ENCODE measurements around the gene GALNT14. TPM values are rescaled to one million over a fixed set of nuclear protein-coding genes. Genes with fewer than 3 reads are reported as not detected.

The GALNT14 gene
- total RNA-seq, 1 donor, result not detected

DNA sequence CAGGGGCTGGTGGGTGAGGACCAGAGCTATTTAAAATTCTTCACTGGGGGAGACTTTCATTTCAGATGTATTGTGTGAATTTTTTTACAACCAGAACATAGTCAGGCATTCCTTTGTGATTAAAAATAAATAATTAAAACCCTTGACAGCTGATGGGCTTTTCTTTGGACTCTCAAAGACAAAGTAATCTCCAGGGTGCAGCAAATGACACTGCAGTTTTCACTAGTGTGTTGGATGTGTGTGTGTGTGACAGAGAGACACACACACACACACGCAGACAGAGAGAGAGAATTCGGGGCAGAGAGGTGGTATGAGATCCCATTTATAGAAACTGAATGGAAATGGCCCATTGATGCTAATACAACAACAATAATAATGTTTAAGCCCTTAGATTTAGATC is 10.3 kb upstream of the GALNT14 start:
- TF ChIP-seq, protein P1, sequence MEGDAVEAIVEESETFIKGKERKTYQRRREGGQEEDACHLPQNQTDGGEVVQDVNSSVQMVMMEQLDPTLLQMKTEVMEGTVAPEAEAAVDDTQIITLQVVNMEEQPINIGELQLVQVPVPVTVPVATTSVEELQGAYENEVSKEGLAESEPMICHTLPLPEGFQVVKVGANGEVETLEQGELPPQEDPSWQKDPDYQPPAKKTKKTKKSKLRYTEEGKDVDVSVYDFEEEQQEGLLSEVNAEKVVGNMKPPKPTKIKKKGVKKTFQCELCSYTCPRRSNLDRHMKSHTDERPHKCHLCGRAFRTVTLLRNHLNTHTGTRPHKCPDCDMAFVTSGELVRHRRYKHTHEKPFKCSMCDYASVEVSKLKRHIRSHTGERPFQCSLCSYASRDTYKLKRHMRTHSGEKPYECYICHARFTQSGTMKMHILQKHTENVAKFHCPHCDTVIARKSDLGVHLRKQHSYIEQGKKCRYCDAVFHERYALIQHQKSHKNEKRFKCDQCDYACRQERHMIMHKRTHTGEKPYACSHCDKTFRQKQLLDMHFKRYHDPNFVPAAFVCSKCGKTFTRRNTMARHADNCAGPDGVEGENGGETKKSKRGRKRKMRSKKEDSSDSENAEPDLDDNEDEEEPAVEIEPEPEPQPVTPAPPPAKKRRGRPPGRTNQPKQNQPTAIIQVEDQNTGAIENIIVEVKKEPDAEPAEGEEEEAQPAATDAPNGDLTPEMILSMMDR (IDR thresholded peaks at IDR 0.05; ENCODE audit: extremely low read depth, low read depth, low read length), result no peak
- Histone ChIP-seq H3K4me1 (ENCODE audit: insufficient read depth, low read length) (no peaks in the 10 kb centered on the region), H4K20me1 (ENCODE audit: insufficient read depth, low read length) (no peaks in the 10 kb centered on the region), H3K9me3 (ENCODE audit: low read depth, low read length) (no peaks in the 10 kb centered on the region), H3K36me3 (ENCODE audit: insufficient read depth, low read length) (no peaks in the 10 kb centered on the region), H2AFZ (ENCODE audit: low read length) (no peak overlapping the region), H3K27me3 (ENCODE audit: insufficient read depth, low read length) (no peaks in the 10 kb centered on the region), H3K27ac (ENCODE audit: low read depth, low read length) (no peak overlapping the region), H3K4me2 (ENCODE audit: insufficient read depth, low read length) (no peak overlapping the region), H3K79me2 (ENCODE audit: insufficient read depth, low read length) (no peaks in the 10 kb centered on the region), H3K4me3 (ENCODE audit: insufficient read depth, low read length) (no peak overlapping the region)
- DNase-seq (ENCODE audit: insufficient read length, low spot score, missing footprints), result no peak

DNA sequence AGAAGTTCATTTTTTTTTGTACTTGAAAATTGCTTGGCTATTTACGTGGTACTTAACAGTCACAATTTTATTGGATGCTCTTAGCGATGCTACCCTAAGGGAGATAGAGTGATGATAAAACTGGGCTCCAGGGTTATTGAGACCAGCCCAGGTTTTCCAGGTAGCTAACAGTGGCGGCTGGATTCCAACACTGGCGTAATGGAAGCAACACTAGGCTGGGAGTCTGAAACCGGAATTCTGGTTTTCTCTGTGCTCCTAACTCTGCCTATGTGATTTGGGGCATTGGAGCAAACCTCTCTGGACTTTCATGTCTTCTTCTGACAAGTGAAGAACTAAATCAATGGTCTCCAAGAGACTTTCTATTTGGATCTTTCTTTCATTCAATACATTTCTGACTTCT is 9.4 kb upstream of the GALNT14 start:
- Histone ChIP-seq H3K36me3 (ENCODE audit: insufficient read depth, low read length) (no peaks in the 10 kb centered on the region), H3K4me1 (ENCODE audit: insufficient read depth, low read length) (no peaks in the 10 kb centered on the region)

DNA sequence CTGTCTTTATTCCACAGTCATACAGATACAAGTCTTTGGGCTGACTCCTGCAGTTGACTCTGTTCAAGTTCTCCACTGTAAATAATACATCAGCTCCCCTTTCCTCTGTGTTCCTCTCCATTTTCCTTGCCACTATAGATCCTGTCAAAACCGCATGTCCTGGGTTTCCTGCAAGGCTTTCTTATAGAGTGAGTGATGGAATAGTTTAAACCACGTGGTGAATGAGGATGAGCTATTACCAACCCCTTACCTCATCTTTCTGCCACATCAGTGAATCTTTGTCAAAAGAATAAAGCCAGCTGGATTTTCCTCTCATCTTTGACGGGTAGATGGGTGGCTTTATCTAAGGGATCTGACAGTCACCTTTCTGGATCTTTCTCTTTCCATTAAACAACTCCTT is 3.9 kb upstream of the GALNT14 start:
- Histone ChIP-seq H3K27me3 (ENCODE audit: insufficient read depth, low read length) (peaks cover 27% of the 10 kb centered on the region), H3K27ac (ENCODE audit: low read depth, low read length) (no peak overlapping the region), H3K4me3 (ENCODE audit: insufficient read depth, low read length) (no peak overlapping the region), H3K9me3 (ENCODE audit: low read depth, low read length) (no peaks in the 10 kb centered on the region), H3K36me3 (ENCODE audit: insufficient read depth, low read length) (no peaks in the 10 kb centered on the region), H3K4me2 (ENCODE audit: insufficient read depth, low read length) (no peak overlapping the region), H3K4me1 (ENCODE audit: insufficient read depth, low read length) (no peaks in the 10 kb centered on the region), H4K20me1 (ENCODE audit: insufficient read depth, low read length) (no peaks in the 10 kb centered on the region), H2AFZ (ENCODE audit: low read length) (no peak overlapping the region), H3K79me2 (ENCODE audit: insufficient read depth, low read length) (no peaks in the 10 kb centered on the region)
- DNase-seq (ENCODE audit: insufficient read length, low spot score, missing footprints), result no peak
- TF ChIP-seq, protein P1 (IDR thresholded peaks at IDR 0.05; ENCODE audit: extremely low read depth, low read depth, low read length), result no peak

More for the DNA sequence above, 9.4 kb upstream of the GALNT14 start:
- Histone ChIP-seq H3K27me3 (ENCODE audit: insufficient read depth, low read length) (no peaks in the 10 kb centered on the region), H3K27ac (ENCODE audit: low read depth, low read length) (no peak overlapping the region), H3K9me3 (ENCODE audit: low read depth, low read length) (no peaks in the 10 kb centered on the region), H3K4me3 (ENCODE audit: insufficient read depth, low read length) (no peak overlapping the region), H2AFZ (ENCODE audit: low read length) (no peak overlapping the region), H3K4me2 (ENCODE audit: insufficient read depth, low read length) (no peak overlapping the region), H4K20me1 (ENCODE audit: insufficient read depth, low read length) (no peaks in the 10 kb centered on the region), H3K79me2 (ENCODE audit: insufficient read depth, low read length) (no peaks in the 10 kb centered on the region)
- DNase-seq (ENCODE audit: insufficient read length, low spot score, missing footprints), result no peak
- TF ChIP-seq, protein P1 (IDR thresholded peaks at IDR 0.05; ENCODE audit: extremely low read depth, low read depth, low read length), result no peak

GRCh38 chr2:31141443-31142085 is 3.3 kb upstream of the GALNT14 start:
- H2AFZ ChIP-seq (ENCODE audit: low read length), result no peak overlapping the region
- H3K9me3 ChIP-seq (ENCODE audit: low read depth, low read length), result no peaks in the 10 kb centered on the region
- no peak overlapping the region for H3K4me3 ChIP-seq (ENCODE audit: insufficient read depth, low read length)
- no peak overlapping the region for H3K27ac ChIP-seq (ENCODE audit: low read depth, low read length)
- no peaks in the 10 kb centered on the region for H3K36me3 ChIP-seq (ENCODE audit: insufficient read depth, low read length)
- TF ChIP-seq, protein P1 (IDR thresholded peaks at IDR 0.05; ENCODE audit: extremely low read depth, low read depth, low read length), result no peak
- no peak for DNase-seq (ENCODE audit: insufficient read length, low spot score, missing footprints)
- H3K27me3 ChIP-seq (ENCODE audit: insufficient read depth, low read length), result peaks cover 33% of the 10 kb centered on the region
- H3K4me2 ChIP-seq (ENCODE audit: insufficient read depth, low read length), result no peak overlapping the region
- H4K20me1 ChIP-seq (ENCODE audit: insufficient read depth, low read length), result no peaks in the 10 kb centered on the region
- no peaks in the 10 kb centered on the region for H3K79me2 ChIP-seq (ENCODE audit: insufficient read depth, low read length)
- H3K4me1 ChIP-seq (ENCODE audit: insufficient read depth, low read length), result no peaks in the 10 kb centered on the region

Data from osteoblast (primary cell).